Measurements from ENCODE around the gene TARM1.

DNA sequence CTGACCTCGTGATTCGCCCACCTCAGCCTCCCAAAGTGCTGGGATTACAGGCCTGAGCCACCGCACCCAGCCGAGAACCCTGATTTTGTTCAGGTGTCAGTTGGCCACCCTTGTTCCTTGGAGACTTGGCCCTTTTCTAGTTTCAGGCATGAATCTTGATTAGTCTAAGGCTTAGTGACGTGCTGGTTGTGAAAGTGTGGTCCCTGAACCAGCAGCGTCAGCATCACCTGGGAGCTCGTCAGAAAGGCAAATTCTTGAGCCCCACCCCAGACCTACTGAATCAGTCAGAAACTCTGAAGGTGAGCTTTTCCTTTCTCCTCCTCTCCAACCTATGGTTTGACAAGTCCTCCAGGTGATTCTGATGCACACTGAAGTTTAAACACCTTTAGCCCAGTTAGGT is 54.5 kb downstream of the TARM1 start:
- no peak for TF ChIP-seq CTCF (IDR thresholded peaks at IDR 0.05; ENCODE audit: low read depth, low read length)
- no peak for TF ChIP-seq POLR2A (IDR thresholded peaks at IDR 0.05; ENCODE audit: extremely low read depth, insufficient read length)

All from NB4 (cell line).